Neural progenitor cell (in vitro differentiated cells): ENCODE results near the gene CAPN15. TPM values are rescaled to one million over a fixed set of nuclear protein-coding genes. Genes with fewer than 3 reads are reported as not detected.

Experiments used
- DNase-seq: peaks from one replicate; pipeline ENCODE4 v3.0.0-alpha.2; 2016; ENCODE audit warnings: low spot score
- H2AFZ ChIP-seq: fragments of 200-600 bp; sonication (generic); replicated peaks from 2 replicates; pipeline ENCODE4 v1.6.1; 2016; ENCODE audit warnings: antibody characterized with exemption
- H3F3A ChIP-seq: fragments of 200-600 bp; sonication (generic); 2 replicates; pipeline ENCODE4 v1.6.1; 2016; ENCODE audit warnings: antibody characterized with exemption, low read depth
- H3K27ac ChIP-seq: fragments of 200-600 bp; sonication (generic); 2 replicates; pipeline ENCODE4 v1.5.1; 2016; ENCODE audit warnings: mild to moderate bottlenecking
- H3K27me3 ChIP-seq: fragments of 200-600 bp; sonication (generic); 2 replicates; pipeline ENCODE4 v1.6.1; 2016; ENCODE audit warnings: mild to moderate bottlenecking, moderate library complexity
- H3K36me3 ChIP-seq: fragments of 200-600 bp; sonication (generic); 2 replicates; pipeline ENCODE4 v1.5.1; 2016
- H3K4me1 ChIP-seq: fragments of 200-600 bp; sonication (generic); 2 replicates; pipeline ENCODE4 v1.6.1; 2016; ENCODE audit warnings: mixed run types
- H3K4me2 ChIP-seq: fragments of 200-600 bp; sonication (generic); 2 replicates; pipeline ENCODE4 v1.6.1; 2016
- H3K4me3 ChIP-seq: fragments of 200-600 bp; sonication (generic); 2 replicates; pipeline ENCODE4 v1.5.1; 2016
- H3K79me2 ChIP-seq: fragments of 200-600 bp; sonication (generic); 2 replicates; pipeline ENCODE4 v1.6.1; 2016; ENCODE audit warnings: low read depth
- H3K9ac ChIP-seq: fragments of 200-600 bp; sonication (generic); 2 replicates; pipeline ENCODE4 v1.6.1; 2016
- H3K9me3 ChIP-seq: fragments of 200-600 bp; sonication (generic); 2 replicates; pipeline ENCODE4 v1.5.1; 2016; ENCODE audit warnings: low read depth
- H4K20me1 ChIP-seq: fragments of 200-600 bp; sonication (generic); 2 replicates; pipeline ENCODE4 v1.6.1; 2016; ENCODE audit warnings: low read depth
- H3K27ac Mint-ChIP-seq: 3 replicates; pipeline ENCODE4 v1.8.0; 2021; ENCODE audit warnings: mixed read lengths
- H3K27me3 Mint-ChIP-seq: 2 replicates; pipeline ENCODE4 v1.8.0; 2022; ENCODE audit warnings: low read depth, mild to moderate bottlenecking, inconsistent platforms, moderate library complexity, mixed read lengths; ENCODE audit not compliant: insufficient read depth
- H3K36me3 Mint-ChIP-seq: 3 replicates; pipeline ENCODE4 v1.8.0; 2021; ENCODE audit warnings: mixed read lengths
- H3K4me1 Mint-ChIP-seq: 3 replicates; pipeline ENCODE4 v1.8.0; 2021; ENCODE audit warnings: mixed read lengths
- H3K4me3 Mint-ChIP-seq: 3 replicates; pipeline ENCODE4 v1.8.0; 2021; ENCODE audit warnings: mild to moderate bottlenecking, moderate library complexity, mixed read lengths
- H3K9me3 Mint-ChIP-seq: 3 replicates; pipeline ENCODE4 v1.8.0; 2020; ENCODE audit warnings: mixed read lengths
- EZH2 ChIP-seq: fragments of 200-600 bp; sonication (generic); IDR thresholded peaks from 2 replicates; pipeline ENCODE4 v1.6.1; 2017; ENCODE audit warnings: antibody characterized with exemption, mild to moderate bottlenecking, moderate library complexity
- EZH2phosphoT487 ChIP-seq: fragments of 200-600 bp; sonication (generic); IDR thresholded peaks from 2 replicates; pipeline ENCODE4 v1.6.1; 2017; ENCODE audit warnings: antibody characterized with exemption
- total RNA-seq: library from RNA; depleted of rRNA; stranded (reverse); fragments of >200 nt; gene quantifications from 2 replicates; pipeline ENCODE4 v1.2.3, GENCODE V29; 2015; ENCODE audit warnings: low replicate concordance
- TF ChIP-seq, protein P1 (sequence below): fragments of 200-600 bp; sonication (generic); IDR thresholded peaks from 2 replicates; pipeline ENCODE4 v1.5.1; 2017; ENCODE audit warnings: antibody characterized with exemption, mild to moderate bottlenecking

CAPN15 gene
- total RNA-seq, 1 donor from 2014 or later, result 6.8 TPM

DNA sequence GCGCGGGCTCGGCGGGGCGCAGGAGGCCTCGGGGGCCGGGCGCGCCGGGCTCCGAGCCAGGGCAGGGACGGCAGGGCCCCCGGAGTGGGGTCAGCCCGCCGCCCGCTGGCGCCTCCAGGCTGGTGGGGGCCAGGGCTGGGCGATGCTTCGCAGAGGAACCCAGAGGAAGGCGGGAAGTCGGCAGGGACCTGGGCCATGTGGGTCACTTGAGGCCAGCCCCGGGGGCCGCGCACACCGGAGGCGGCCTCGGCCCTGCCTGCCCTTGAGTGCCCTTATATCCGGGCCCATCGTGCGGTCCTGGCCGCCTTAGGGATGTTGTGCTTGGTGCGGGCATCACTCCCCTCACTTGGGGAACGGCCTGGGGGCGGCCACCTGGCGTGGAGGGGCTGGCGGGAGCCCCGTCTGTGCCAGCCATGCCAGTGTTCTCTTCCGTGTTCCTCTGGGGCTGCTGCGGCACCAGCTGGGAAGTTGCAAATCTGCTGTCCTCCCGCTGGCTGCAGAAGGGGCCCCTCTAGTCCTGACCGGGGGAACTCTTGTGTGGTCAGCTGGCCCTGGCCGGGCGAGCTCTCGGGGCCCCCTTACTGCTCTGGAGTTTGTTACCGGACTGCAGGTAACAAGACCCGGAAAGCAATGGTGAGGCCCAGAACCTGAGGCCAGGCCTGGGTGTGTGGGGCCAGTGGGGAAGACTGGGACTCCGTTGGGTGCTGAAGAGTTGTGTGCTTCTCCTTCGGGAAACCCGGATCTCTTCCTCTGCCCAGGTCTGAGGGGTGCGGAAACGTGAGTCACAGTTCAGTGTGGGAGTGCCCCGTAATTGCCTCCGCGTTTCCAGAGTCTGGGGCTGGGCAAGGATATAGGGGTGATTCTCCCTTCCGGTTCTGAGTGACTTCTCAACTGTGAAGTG is 849 bp downstream of the CAPN15 start:
- Histone ChIP-seq H3K27me3 (no peaks in the 10 kb centered on the region), H3K4me1 (peaks cover 13% of the 10 kb centered on the region), H3K4me3 (peak overlapping the region; percentile 71), H3K9ac (peak overlapping the region; percentile 57), H3K9me3 (no peaks in the 10 kb centered on the region), H3F3A (peaks cover 3% of the 10 kb centered on the region), H3K4me2 (peak overlapping the region; percentile 96), H4K20me1 (peaks cover 78% of the 10 kb centered on the region), H3K79me2 (peaks cover 65% of the 10 kb centered on the region), H3K36me3 (no peaks in the 10 kb centered on the region), H3K27ac (no peak overlapping the region), H2AFZ (no peak overlapping the region)
- TF ChIP-seq, protein P1, sequence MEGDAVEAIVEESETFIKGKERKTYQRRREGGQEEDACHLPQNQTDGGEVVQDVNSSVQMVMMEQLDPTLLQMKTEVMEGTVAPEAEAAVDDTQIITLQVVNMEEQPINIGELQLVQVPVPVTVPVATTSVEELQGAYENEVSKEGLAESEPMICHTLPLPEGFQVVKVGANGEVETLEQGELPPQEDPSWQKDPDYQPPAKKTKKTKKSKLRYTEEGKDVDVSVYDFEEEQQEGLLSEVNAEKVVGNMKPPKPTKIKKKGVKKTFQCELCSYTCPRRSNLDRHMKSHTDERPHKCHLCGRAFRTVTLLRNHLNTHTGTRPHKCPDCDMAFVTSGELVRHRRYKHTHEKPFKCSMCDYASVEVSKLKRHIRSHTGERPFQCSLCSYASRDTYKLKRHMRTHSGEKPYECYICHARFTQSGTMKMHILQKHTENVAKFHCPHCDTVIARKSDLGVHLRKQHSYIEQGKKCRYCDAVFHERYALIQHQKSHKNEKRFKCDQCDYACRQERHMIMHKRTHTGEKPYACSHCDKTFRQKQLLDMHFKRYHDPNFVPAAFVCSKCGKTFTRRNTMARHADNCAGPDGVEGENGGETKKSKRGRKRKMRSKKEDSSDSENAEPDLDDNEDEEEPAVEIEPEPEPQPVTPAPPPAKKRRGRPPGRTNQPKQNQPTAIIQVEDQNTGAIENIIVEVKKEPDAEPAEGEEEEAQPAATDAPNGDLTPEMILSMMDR, result no peak
- TF ChIP-seq EZH2 (no peak), EZH2phosphoT487 (no peak)
- Mint-ChIP-seq H3K27me3 (peaks cover 9% of the 10 kb centered on the region), H3K36me3 (peaks cover 2% of the 10 kb centered on the region), H3K4me1 (peaks cover 22% of the 10 kb centered on the region), H3K4me3 (peak overlapping the region; percentile 89), H3K9me3 (no peaks in the 10 kb centered on the region), H3K27ac (peak overlapping the region; percentile 33)
- peak; percentile 62 for DNase-seq

DNA sequence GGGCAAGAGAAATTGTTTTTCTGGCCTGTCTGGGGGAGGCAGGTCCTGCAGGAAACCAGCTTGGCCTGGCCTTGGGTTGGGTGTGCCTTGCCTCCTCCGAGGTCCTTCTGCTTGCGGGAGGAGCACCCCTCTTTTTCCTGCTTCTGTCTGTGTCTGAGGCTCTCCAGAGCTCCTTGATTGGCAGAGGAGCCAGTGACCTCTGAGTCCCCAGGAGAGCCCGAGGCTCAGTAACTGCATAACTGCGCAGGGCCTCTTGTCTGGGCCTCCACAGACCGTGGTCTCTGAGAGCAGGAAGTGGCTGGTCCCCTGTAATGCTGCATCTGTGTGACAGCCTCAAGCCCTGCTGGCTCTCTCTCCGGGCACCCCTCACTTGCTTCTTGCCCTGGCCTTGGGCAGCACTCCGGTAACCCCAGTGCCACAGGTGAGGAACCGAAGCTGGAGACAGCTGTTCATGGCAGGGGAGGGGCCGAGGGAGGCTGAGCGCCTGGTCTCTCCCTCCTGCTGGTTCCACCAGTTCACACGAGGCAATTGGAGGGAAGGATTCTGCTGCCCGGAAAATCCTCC is 1.6 kb downstream of the CAPN15 start:
- no peak for TF ChIP-seq EZH2
- TF ChIP-seq, protein P1, result no peak
- TF ChIP-seq EZH2phosphoT487, result no peak
- no peak overlapping the region for H2AFZ ChIP-seq
- no peak overlapping the region for H3K27ac Mint-ChIP-seq
- peaks cover 2% of the 10 kb centered on the region for H3K36me3 Mint-ChIP-seq
- H3K9me3 ChIP-seq, result no peaks in the 10 kb centered on the region
- peak overlapping the region; percentile 57 for H3K9ac ChIP-seq
- no peaks in the 10 kb centered on the region for H3K27me3 ChIP-seq
- peaks cover 72% of the 10 kb centered on the region for H3K79me2 ChIP-seq
- DNase-seq, result no peak
- H3F3A ChIP-seq, result peaks cover 5% of the 10 kb centered on the region
- peak overlapping the region; percentile 71 for H3K4me3 ChIP-seq
- H3K27ac ChIP-seq, result no peak overlapping the region
- peaks cover 13% of the 10 kb centered on the region for H3K4me1 ChIP-seq
- H3K4me2 ChIP-seq, result peak overlapping the region; percentile 96
- no peaks in the 10 kb centered on the region for H3K36me3 ChIP-seq
- peaks cover 9% of the 10 kb centered on the region for H3K27me3 Mint-ChIP-seq
- H3K9me3 Mint-ChIP-seq, result no peaks in the 10 kb centered on the region
- peaks cover 22% of the 10 kb centered on the region for H3K4me1 Mint-ChIP-seq
- peaks cover 83% of the 10 kb centered on the region for H4K20me1 ChIP-seq
- H3K4me3 Mint-ChIP-seq, result peak overlapping the region; percentile 89

DNA sequence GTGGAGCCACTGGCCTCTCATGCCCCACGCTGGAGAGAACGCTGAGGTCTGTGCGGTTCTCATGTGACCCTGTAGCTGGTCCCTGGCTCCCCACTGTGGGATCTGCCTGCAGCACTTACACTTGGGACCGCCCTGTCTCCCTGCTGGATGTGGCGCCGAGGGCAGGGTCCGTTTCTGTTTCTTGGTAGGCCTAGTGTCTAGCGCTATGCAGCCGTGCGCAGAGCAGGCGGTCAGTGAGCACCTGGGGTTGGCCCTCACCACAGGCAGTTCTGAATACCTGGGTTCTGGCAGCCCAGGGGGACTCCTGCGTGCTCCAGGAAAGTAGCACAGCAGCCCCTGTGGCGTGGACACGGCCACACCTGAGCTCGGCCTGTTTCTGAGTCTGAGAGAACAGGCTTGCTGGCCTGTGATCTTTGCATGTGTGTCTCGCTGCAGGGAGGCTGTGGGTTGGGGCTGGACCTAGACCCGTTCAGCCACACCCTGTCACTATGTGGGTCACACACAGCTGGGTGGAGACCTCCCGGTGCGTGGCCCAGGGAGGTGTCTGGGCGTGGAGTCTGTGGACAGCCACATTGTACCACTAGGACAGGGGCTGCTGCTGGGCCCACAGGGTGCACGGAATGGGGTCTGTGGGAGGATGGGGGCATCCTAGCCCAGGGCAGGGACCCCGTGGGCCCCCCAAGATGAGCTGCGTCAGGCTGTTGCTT is 2.8 kb downstream of the CAPN15 start:
- no peak overlapping the region for H3K27ac ChIP-seq
- peaks cover 5% of the 10 kb centered on the region for H3F3A ChIP-seq
- no peaks in the 10 kb centered on the region for H3K9me3 ChIP-seq
- H3K4me1 ChIP-seq, result peaks cover 13% of the 10 kb centered on the region
- TF ChIP-seq EZH2phosphoT487, result no peak
- TF ChIP-seq, protein P1, result no peak
- no peaks in the 10 kb centered on the region for H3K9me3 Mint-ChIP-seq
- H2AFZ ChIP-seq, result no peak overlapping the region
- no peak overlapping the region for H3K27ac Mint-ChIP-seq
- peaks cover 86% of the 10 kb centered on the region for H4K20me1 ChIP-seq
- peaks cover 22% of the 10 kb centered on the region for H3K4me1 Mint-ChIP-seq
- H3K36me3 ChIP-seq, result no peaks in the 10 kb centered on the region
- H3K4me2 ChIP-seq, result no peak overlapping the region
- no peak overlapping the region for H3K4me3 ChIP-seq
- H3K27me3 ChIP-seq, result no peaks in the 10 kb centered on the region
- no peak for DNase-seq
- H3K36me3 Mint-ChIP-seq, result peaks cover 2% of the 10 kb centered on the region
- peaks cover 9% of the 10 kb centered on the region for H3K27me3 Mint-ChIP-seq
- peaks cover 83% of the 10 kb centered on the region for H3K79me2 ChIP-seq
- peak overlapping the region; percentile 89 for H3K4me3 Mint-ChIP-seq
- no peak overlapping the region for H3K9ac ChIP-seq
